Endothelial cell (in vitro differentiated cells): ENCODE data around the gene SLC30A1. TPM values are rescaled to one million over a fixed set of nuclear protein-coding genes. Genes with fewer than 3 reads are reported as not detected.

ENCODE experiments used
- DNase-seq: peaks from one replicate; pipeline ENCODE4 v3.0.0; 2021; ENCODE audit warnings: low spot score
- H3K27ac Mint-ChIP-seq: one replicate; pipeline ENCODE4 v1.8.0; 2021; ENCODE audit warnings: mixed read lengths, inconsistent platforms; ENCODE audit not compliant: unreplicated experiment
- H3K27me3 Mint-ChIP-seq: one replicate; pipeline ENCODE4 v1.8.0; 2021; ENCODE audit warnings: mild to moderate bottlenecking, moderate library complexity, mixed read lengths, inconsistent platforms; ENCODE audit not compliant: unreplicated experiment
- H3K36me3 Mint-ChIP-seq: one replicate; pipeline ENCODE4 v1.8.0; 2021; ENCODE audit warnings: mild to moderate bottlenecking, low read depth, mixed read lengths, inconsistent platforms; ENCODE audit not compliant: unreplicated experiment
- H3K4me1 Mint-ChIP-seq: one replicate; pipeline ENCODE4 v1.8.0; 2021; ENCODE audit warnings: mild to moderate bottlenecking, mixed read lengths, inconsistent platforms; ENCODE audit not compliant: unreplicated experiment
- H3K4me3 Mint-ChIP-seq: one replicate; pipeline ENCODE4 v1.8.0; 2021; ENCODE audit warnings: mild to moderate bottlenecking, mixed read lengths, inconsistent platforms; ENCODE audit not compliant: unreplicated experiment
- H3K9me3 Mint-ChIP-seq: one replicate; pipeline ENCODE4 v1.8.0; 2021; ENCODE audit warnings: mixed read lengths, inconsistent platforms; ENCODE audit not compliant: unreplicated experiment
- total RNA-seq: library from RNA; stranded (reverse); fragmentation: NEBNext Ultra II Directional; extraction: Animal tissue kit (Norgen Biotek cat#: 25700); gene quantifications from one replicate; pipeline ENCODE4 v1.2.1, GENCODE V29; 2021; ENCODE audit not compliant: unreplicated experiment
- TF ChIP-seq, protein P1 (sequence below): fragments of 200-600 bp; sonication (generic); IDR thresholded peaks from one replicate; pipeline ENCODE4 v1.5.0; 2021; ENCODE audit warnings: antibody characterized with exemption; ENCODE audit not compliant: unreplicated experiment

The SLC30A1 gene
- total RNA-seq, 1 donor from 2014 or later, result 7.7 TPM

DNA sequence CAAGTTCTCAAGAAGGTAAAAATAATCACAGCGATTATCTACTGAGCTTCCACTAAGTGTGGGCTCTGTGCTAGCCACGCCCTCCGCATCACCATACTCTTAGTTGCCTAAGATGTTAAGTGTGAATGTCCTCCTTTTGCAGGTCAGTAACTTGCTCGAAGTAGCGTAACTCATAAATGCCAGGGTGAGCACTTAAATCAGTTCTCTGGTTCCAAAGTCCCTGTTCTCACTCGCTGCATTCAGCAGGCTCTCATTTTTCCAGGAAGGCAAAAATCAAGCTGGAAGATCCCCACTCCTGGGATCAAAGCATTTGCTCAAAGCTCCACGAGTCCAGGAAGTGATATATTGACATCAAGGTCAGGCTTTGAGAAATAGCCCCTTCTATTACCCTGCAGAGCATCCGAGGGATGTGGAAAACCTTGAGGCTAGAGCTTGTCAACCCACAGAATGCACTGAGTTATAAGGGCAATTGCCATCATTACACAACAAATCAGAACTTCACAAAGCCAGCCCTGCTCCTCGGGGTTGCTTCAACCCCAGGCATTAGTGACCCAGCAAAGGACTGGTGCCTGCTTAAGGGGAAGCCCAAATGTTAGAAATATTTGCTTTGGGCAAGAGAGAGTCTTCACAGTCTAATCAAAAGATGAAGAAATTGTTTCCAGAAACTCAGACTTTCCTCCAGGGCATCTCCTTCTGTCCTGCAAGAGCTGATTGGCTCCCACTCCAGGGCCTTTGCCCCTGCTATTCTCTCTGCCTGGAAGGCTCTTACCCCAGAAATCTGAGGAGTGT, 19.5 kb downstream of the SLC30A1 start:
- H3K27ac Mint-ChIP-seq, result no peak overlapping the region
- DNase-seq, result no peak

DNA sequence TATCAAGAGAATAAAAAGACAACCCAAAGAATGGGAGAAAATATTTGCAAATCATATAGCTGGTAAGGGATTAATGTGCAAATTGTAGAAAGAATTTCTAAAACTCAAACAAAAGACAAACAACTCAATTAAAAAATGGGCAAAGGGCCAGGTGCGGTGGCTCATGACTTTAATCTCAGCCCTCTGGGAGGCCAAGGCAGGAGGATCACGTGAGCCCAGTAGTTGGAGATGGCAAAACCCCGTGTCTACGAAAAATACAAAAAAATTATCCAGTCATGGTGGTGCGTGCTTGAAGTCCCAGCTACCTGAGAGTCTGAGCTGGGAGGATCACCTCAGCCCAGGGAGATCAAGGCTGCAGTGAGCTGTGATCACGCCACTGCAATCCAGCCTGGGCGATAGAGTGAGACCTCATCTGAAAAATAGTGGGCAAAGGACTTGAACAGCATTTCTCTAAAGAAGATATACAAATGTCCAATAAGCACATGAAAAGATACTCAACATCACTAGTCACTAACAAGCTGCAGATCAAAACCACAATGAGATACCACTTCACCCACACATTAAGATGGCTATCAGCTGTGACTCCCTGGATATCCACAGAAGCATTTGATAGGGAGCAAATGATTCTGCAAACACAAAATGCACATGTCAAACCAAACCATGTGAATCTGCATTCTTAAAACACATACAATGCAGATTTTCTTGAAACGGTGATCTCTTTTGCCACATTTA, 20.9 kb downstream of the SLC30A1 start:
- Mint-ChIP-seq H3K4me3 (no peak overlapping the region), H3K9me3 (no peaks in the 10 kb centered on the region), H3K27me3 (peaks cover 1% of the 10 kb centered on the region), H3K4me1 (no peaks in the 10 kb centered on the region), H3K36me3 (no peaks in the 10 kb centered on the region), H3K27ac (peak overlapping the region; percentile 2)
- DNase-seq, result no peak
- TF ChIP-seq, protein P1, sequence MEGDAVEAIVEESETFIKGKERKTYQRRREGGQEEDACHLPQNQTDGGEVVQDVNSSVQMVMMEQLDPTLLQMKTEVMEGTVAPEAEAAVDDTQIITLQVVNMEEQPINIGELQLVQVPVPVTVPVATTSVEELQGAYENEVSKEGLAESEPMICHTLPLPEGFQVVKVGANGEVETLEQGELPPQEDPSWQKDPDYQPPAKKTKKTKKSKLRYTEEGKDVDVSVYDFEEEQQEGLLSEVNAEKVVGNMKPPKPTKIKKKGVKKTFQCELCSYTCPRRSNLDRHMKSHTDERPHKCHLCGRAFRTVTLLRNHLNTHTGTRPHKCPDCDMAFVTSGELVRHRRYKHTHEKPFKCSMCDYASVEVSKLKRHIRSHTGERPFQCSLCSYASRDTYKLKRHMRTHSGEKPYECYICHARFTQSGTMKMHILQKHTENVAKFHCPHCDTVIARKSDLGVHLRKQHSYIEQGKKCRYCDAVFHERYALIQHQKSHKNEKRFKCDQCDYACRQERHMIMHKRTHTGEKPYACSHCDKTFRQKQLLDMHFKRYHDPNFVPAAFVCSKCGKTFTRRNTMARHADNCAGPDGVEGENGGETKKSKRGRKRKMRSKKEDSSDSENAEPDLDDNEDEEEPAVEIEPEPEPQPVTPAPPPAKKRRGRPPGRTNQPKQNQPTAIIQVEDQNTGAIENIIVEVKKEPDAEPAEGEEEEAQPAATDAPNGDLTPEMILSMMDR, result no peak

More for the DNA sequence above, 19.5 kb downstream of the SLC30A1 start:
- Mint-ChIP-seq H3K4me1 (no peaks in the 10 kb centered on the region), H3K36me3 (no peaks in the 10 kb centered on the region), H3K4me3 (no peak overlapping the region), H3K9me3 (no peaks in the 10 kb centered on the region), H3K27me3 (peaks cover 2% of the 10 kb centered on the region)
- TF ChIP-seq, protein P1, result no peak

DNA sequence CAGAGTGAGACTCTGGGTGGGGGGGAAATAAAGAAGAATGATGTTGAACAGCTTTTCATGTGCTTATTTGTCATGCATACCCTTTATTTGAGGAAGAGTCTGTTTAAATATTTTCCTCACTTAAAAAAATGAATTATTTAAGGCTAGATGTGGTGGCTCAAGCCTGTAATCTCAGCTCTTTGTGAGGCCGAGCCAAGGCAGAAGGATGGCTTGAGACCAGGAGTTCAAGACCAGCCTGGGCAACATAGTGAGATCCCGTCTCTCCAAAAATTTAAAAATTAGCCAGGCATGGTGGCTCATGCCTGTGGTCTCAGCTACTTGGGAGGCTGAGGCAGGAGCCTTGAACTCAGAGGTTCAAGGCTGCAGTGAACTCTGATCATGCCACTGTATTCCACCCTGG, 25.4 kb downstream of the SLC30A1 start:
- no peaks in the 10 kb centered on the region for H3K27me3 Mint-ChIP-seq
- H3K4me3 Mint-ChIP-seq, result no peak overlapping the region
- no peaks in the 10 kb centered on the region for H3K9me3 Mint-ChIP-seq
- H3K27ac Mint-ChIP-seq, result no peak overlapping the region
- H3K36me3 Mint-ChIP-seq, result no peaks in the 10 kb centered on the region
- no peak for DNase-seq
- TF ChIP-seq, protein P1, result no peak
- H3K4me1 Mint-ChIP-seq, result no peaks in the 10 kb centered on the region

DNA sequence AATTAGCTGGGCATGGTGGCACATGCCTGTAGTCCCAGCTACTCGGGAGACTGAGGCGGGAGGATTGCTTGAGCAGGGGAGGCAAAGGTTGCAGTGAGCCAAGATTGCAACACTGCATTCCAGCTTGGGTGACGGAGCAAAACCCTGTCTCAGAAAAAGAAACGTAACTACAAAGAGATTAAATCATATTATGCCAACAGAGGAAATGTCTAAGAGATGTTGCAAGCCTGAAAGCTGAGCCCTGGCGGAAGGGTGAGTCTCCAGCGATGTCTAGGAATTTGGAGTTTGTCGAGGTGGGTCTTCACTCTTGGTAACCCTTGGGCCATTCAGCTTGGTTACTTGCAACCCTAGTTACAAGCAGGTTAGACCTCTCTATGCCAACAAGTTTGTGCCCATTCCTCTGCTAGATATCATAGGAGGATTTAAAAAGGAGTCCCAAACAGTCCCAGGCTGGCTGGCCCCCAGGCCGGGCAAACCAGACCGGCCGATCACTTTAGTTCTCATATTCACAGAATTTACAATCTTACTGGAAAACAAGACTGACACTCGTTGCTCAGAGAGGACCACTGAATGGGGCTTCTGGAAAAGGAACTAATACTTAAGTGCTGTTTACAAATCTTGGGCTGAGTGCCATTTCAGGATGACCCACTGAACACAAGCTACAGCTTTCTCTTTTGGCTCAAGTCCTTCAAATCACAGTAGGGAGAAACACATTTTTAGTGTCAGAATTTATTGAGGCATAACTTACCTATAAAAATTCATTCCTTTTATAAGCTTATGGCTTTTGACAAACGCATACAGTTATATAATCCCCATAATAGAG, 27.1 kb downstream of the SLC30A1 start:
- Mint-ChIP-seq H3K4me1 (no peaks in the 10 kb centered on the region), H3K27ac (no peak overlapping the region), H3K9me3 (no peaks in the 10 kb centered on the region), H3K27me3 (no peaks in the 10 kb centered on the region), H3K4me3 (no peak overlapping the region), H3K36me3 (no peaks in the 10 kb centered on the region)
- TF ChIP-seq, protein P1, result no peak
- DNase-seq, result no peak
